Type B pancreatic cell (in vitro differentiated cells): ENCODE results near the gene TIAM2. TPM values are rescaled to one million over a fixed set of nuclear protein-coding genes. Genes with fewer than 3 reads are reported as not detected.

Source experiments
- DNase-seq: peaks from one replicate; pipeline ENCODE4 v3.0.0; 2021; ENCODE audit warnings: mixed read lengths; ENCODE audit not compliant: unreplicated experiment; ENCODE audit errors: extremely low spot score
- H3K27ac Mint-ChIP-seq: 2 replicates; pipeline ENCODE4 v1.8.0; 2021; ENCODE audit warnings: mild to moderate bottlenecking, mixed read lengths
- H3K27me3 Mint-ChIP-seq: 2 replicates; pipeline ENCODE4 v1.8.0; 2021; ENCODE audit warnings: mixed read lengths
- H3K36me3 Mint-ChIP-seq: 2 replicates; pipeline ENCODE4 v1.8.0; 2021; ENCODE audit warnings: mixed read lengths
- H3K4me1 Mint-ChIP-seq: one replicate; pipeline ENCODE4 v1.8.0; 2021; ENCODE audit warnings: mixed read lengths; ENCODE audit not compliant: unreplicated experiment
- H3K4me3 Mint-ChIP-seq: 2 replicates; pipeline ENCODE4 v1.8.0; 2021; ENCODE audit warnings: mild to moderate bottlenecking, mixed read lengths
- H3K9me3 Mint-ChIP-seq: 2 replicates; pipeline ENCODE4 v1.8.0; 2021; ENCODE audit warnings: mixed read lengths
- CTCF ChIP-seq: fragments of 200-600 bp; sonication (generic); conservative IDR thresholded peaks from 2 replicates; pipeline ENCODE4 v1.5.0; 2021; ENCODE audit warnings: antibody characterized with exemption, mild to moderate bottlenecking
- total RNA-seq: library from RNA; stranded (reverse); gene quantifications from 2 replicates; pipeline ENCODE4 v1.2.1, GENCODE V29; 2021; ENCODE audit warnings: low replicate concordance

Gene TIAM2
- total RNA-seq, 1 donor from 2014 or later: 13.5 TPM

- Mint-ChIP-seq H3K27me3 (no peaks in the 10 kb centered on the region), H3K4me3 (no peak overlapping the region), H3K36me3 (peaks cover 29% of the 10 kb centered on the region), H3K9me3 (no peaks in the 10 kb centered on the region), H3K4me1 (peaks cover 6% of the 10 kb centered on the region), H3K27ac (no peak overlapping the region)
- TF ChIP-seq CTCF: no peak
- DNase-seq: no peak
Measured at GRCh38 chr6:155287762-155288161, 292.6 kb downstream of the TIAM2 start.

- Mint-ChIP-seq H3K9me3 (no peaks in the 10 kb centered on the region), H3K27ac (no peak overlapping the region), H3K4me3 (no peak overlapping the region), H3K36me3 (peaks cover 31% of the 10 kb centered on the region), H3K27me3 (no peaks in the 10 kb centered on the region), H3K4me1 (peaks cover 6% of the 10 kb centered on the region)
- no peak for DNase-seq
- TF ChIP-seq CTCF: no peak
Measured at GRCh38 chr6:155290491-155290890, 295.4 kb downstream of the TIAM2 start.

GRCh38 chr6:155291291-155291690, 296.2 kb downstream of the TIAM2 start:
- peaks cover 6% of the 10 kb centered on the region for H3K4me1 Mint-ChIP-seq
- no peak overlapping the region for H3K4me3 Mint-ChIP-seq
- DNase-seq: no peak
- H3K27ac Mint-ChIP-seq: no peak overlapping the region
- H3K9me3 Mint-ChIP-seq: no peaks in the 10 kb centered on the region
- TF ChIP-seq CTCF: no peak
- H3K27me3 Mint-ChIP-seq: no peaks in the 10 kb centered on the region
- peaks cover 27% of the 10 kb centered on the region for H3K36me3 Mint-ChIP-seq

- DNase-seq: no peak
- Mint-ChIP-seq H3K27ac (no peak overlapping the region), H3K9me3 (no peaks in the 10 kb centered on the region), H3K36me3 (peaks cover 39% of the 10 kb centered on the region), H3K27me3 (no peaks in the 10 kb centered on the region), H3K4me3 (no peak overlapping the region), H3K4me1 (peaks cover 4% of the 10 kb centered on the region)
- no peak for TF ChIP-seq CTCF
Measured at GRCh38 chr6:155292711-155293110, 297.6 kb downstream of the TIAM2 start.

- DNase-seq: no peak
- H3K27me3 Mint-ChIP-seq: no peaks in the 10 kb centered on the region
- H3K36me3 Mint-ChIP-seq: peaks cover 28% of the 10 kb centered on the region
- no peak overlapping the region for H3K27ac Mint-ChIP-seq
- H3K9me3 Mint-ChIP-seq: no peaks in the 10 kb centered on the region
- H3K4me1 Mint-ChIP-seq: no peaks in the 10 kb centered on the region
- no peak overlapping the region for H3K4me3 Mint-ChIP-seq
- no peak for TF ChIP-seq CTCF
Measured at GRCh38 chr6:155297669-155298068, 302.6 kb downstream of the TIAM2 start.

- Mint-ChIP-seq H3K27me3 (no peaks in the 10 kb centered on the region), H3K27ac (no peak overlapping the region), H3K36me3 (peaks cover 26% of the 10 kb centered on the region), H3K9me3 (no peaks in the 10 kb centered on the region), H3K4me1 (no peaks in the 10 kb centered on the region), H3K4me3 (no peak overlapping the region)
- TF ChIP-seq CTCF: no peak
- no peak for DNase-seq
Measured at GRCh38 chr6:155301867-155302266, 306.8 kb downstream of the TIAM2 start.
